ENCODE results near the gene SYNDIG1.

Gene SYNDIG1

GRCh38 chr20:24559114-24559732 lies 89.8 kb downstream of the SYNDIG1 start:
- in situ Hi-C loops (cut with HindIII; ENCODE audit: low sequenced_read_pairs) = no loop called here

GRCh38 chr20:24560571-24561491 lies 91.4 kb downstream of the SYNDIG1 start:
- in situ Hi-C loops (cut with HindIII; ENCODE audit: low sequenced_read_pairs) = no loop called here

- in situ Hi-C loops (cut with HindIII; ENCODE audit: low sequenced_read_pairs) = no loop called here
These were observed 96.5 kb downstream of the SYNDIG1 start for GRCh38 chr20:24565835-24566351.

GRCh38 chr20:24566656-24567055 lies 97.2 kb downstream of the SYNDIG1 start:
- in situ Hi-C loops (cut with HindIII; ENCODE audit: low sequenced_read_pairs) = no loop called here

GRCh38 chr20:24567508-24567907 lies 98.1 kb downstream of the SYNDIG1 start:
- in situ Hi-C loops (cut with HindIII; ENCODE audit: low sequenced_read_pairs) = no loop called here

GRCh38 chr20:24568842-24569241 lies 99.4 kb downstream of the SYNDIG1 start:
- in situ Hi-C loops (cut with HindIII; ENCODE audit: low sequenced_read_pairs) = no loop called here

GRCh38 chr20:24571159-24571558 lies 101.7 kb downstream of the SYNDIG1 start:
- in situ Hi-C loops (cut with HindIII; ENCODE audit: low sequenced_read_pairs) = no loop called here

GRCh38 chr20:24572140-24572539 lies 102.7 kb downstream of the SYNDIG1 start:
- in situ Hi-C loops (cut with HindIII; ENCODE audit: low sequenced_read_pairs) = no loop called here

GRCh38 chr20:24572862-24573261 lies 103.4 kb downstream of the SYNDIG1 start:
- in situ Hi-C loops (cut with HindIII; ENCODE audit: low sequenced_read_pairs) = no loop called here

GRCh38 chr20:24573557-24573956 lies 104.1 kb downstream of the SYNDIG1 start:
- in situ Hi-C loops (cut with HindIII; ENCODE audit: low sequenced_read_pairs) = no loop called here

GRCh38 chr20:24574307-24574706 lies 104.9 kb downstream of the SYNDIG1 start:
- in situ Hi-C loops (cut with HindIII; ENCODE audit: low sequenced_read_pairs) = no loop called here

GRCh38 chr20:24574797-24575196 lies 105.4 kb downstream of the SYNDIG1 start:
- in situ Hi-C loops (cut with HindIII; ENCODE audit: low sequenced_read_pairs) = no loop called here

GRCh38 chr20:24575811-24576210 lies 106.4 kb downstream of the SYNDIG1 start:
- in situ Hi-C loops (cut with HindIII; ENCODE audit: low sequenced_read_pairs) = no loop called here

GRCh38 chr20:24576447-24576846 lies 107.0 kb downstream of the SYNDIG1 start:
- in situ Hi-C loops (cut with HindIII; ENCODE audit: low sequenced_read_pairs) = no loop called here

GRCh38 chr20:24577271-24577909 lies 108.0 kb downstream of the SYNDIG1 start:
- in situ Hi-C loops (cut with HindIII; ENCODE audit: low sequenced_read_pairs) = no loop called here

GRCh38 chr20:24578567-24579415 lies 109.4 kb downstream of the SYNDIG1 start:
- in situ Hi-C loops (cut with HindIII; ENCODE audit: low sequenced_read_pairs) = no loop called here

- in situ Hi-C loops (cut with HindIII; ENCODE audit: low sequenced_read_pairs) = no loop called here
These were observed 110.0 kb downstream of the SYNDIG1 start for GRCh38 chr20:24579475-24579874.

GRCh38 chr20:24580006-24580405 lies 110.6 kb downstream of the SYNDIG1 start:
- in situ Hi-C loops (cut with HindIII; ENCODE audit: low sequenced_read_pairs) = no loop called here

GRCh38 chr20:24580855-24581254 lies 111.4 kb downstream of the SYNDIG1 start:
- in situ Hi-C loops (cut with HindIII; ENCODE audit: low sequenced_read_pairs) = no loop called here

- in situ Hi-C loops (cut with HindIII; ENCODE audit: low sequenced_read_pairs) = no loop called here
These were observed 112.2 kb downstream of the SYNDIG1 start for GRCh38 chr20:24581443-24582170.

All from endothelial cell of hepatic sinusoid (primary cell).